Endothelial cell (in vitro differentiated cells): ENCODE results near the gene PTPRT. TPM values are rescaled to one million over a fixed set of nuclear protein-coding genes. Genes with fewer than 3 reads are reported as not detected.

ENCODE experiments used
- DNase-seq: peaks from one replicate; pipeline ENCODE4 v3.0.0; 2021; ENCODE audit warnings: low spot score
- H3K27ac Mint-ChIP-seq: one replicate; pipeline ENCODE4 v1.8.0; 2021; ENCODE audit warnings: mixed read lengths, inconsistent platforms; ENCODE audit not compliant: unreplicated experiment
- H3K27me3 Mint-ChIP-seq: one replicate; pipeline ENCODE4 v1.8.0; 2021; ENCODE audit warnings: mild to moderate bottlenecking, moderate library complexity, mixed read lengths, inconsistent platforms; ENCODE audit not compliant: unreplicated experiment
- H3K36me3 Mint-ChIP-seq: one replicate; pipeline ENCODE4 v1.8.0; 2021; ENCODE audit warnings: mild to moderate bottlenecking, low read depth, mixed read lengths, inconsistent platforms; ENCODE audit not compliant: unreplicated experiment
- H3K4me1 Mint-ChIP-seq: one replicate; pipeline ENCODE4 v1.8.0; 2021; ENCODE audit warnings: mild to moderate bottlenecking, mixed read lengths, inconsistent platforms; ENCODE audit not compliant: unreplicated experiment
- H3K4me3 Mint-ChIP-seq: one replicate; pipeline ENCODE4 v1.8.0; 2021; ENCODE audit warnings: mild to moderate bottlenecking, mixed read lengths, inconsistent platforms; ENCODE audit not compliant: unreplicated experiment
- H3K9me3 Mint-ChIP-seq: one replicate; pipeline ENCODE4 v1.8.0; 2021; ENCODE audit warnings: mixed read lengths, inconsistent platforms; ENCODE audit not compliant: unreplicated experiment
- CTCF ChIP-seq: fragments of 200-600 bp; sonication (generic); IDR thresholded peaks from one replicate; pipeline ENCODE4 v1.5.0; 2021; ENCODE audit warnings: antibody characterized with exemption; ENCODE audit not compliant: unreplicated experiment
- total RNA-seq: library from RNA; stranded (reverse); fragmentation: NEBNext Ultra II Directional; extraction: Animal tissue kit (Norgen Biotek cat#: 25700); gene quantifications from one replicate; pipeline ENCODE4 v1.2.1, GENCODE V29; 2021; ENCODE audit not compliant: unreplicated experiment

The PTPRT gene
- total RNA-seq, 1 donor from 2014 or later = 0.10 TPM

GRCh38 chr20:42204109-42204660 is 985.5 kb downstream of the PTPRT start:
- no peak for DNase-seq
- H3K9me3 Mint-ChIP-seq = peaks cover 29% of the 10 kb centered on the region
- H3K27ac Mint-ChIP-seq = no peak overlapping the region
- H3K4me1 Mint-ChIP-seq = no peaks in the 10 kb centered on the region
- no peak overlapping the region for H3K4me3 Mint-ChIP-seq
- H3K27me3 Mint-ChIP-seq = peaks cover 3% of the 10 kb centered on the region
- peak; percentile 20 for TF ChIP-seq CTCF
- peaks cover 10% of the 10 kb centered on the region for H3K36me3 Mint-ChIP-seq

GRCh38 chr20:42197599-42197998 is 992.1 kb downstream of the PTPRT start:
- Mint-ChIP-seq H3K36me3 (peaks cover 4% of the 10 kb centered on the region), H3K27ac (no peak overlapping the region), H3K4me1 (no peaks in the 10 kb centered on the region), H3K27me3 (no peaks in the 10 kb centered on the region), H3K9me3 (peaks cover 42% of the 10 kb centered on the region), H3K4me3 (no peak overlapping the region)
- no peak for DNase-seq
- no peak for TF ChIP-seq CTCF

- peaks cover 7% of the 10 kb centered on the region for H3K36me3 Mint-ChIP-seq
- TF ChIP-seq CTCF = no peak
- DNase-seq = no peak
- no peak overlapping the region for H3K27ac Mint-ChIP-seq
- H3K4me1 Mint-ChIP-seq = no peaks in the 10 kb centered on the region
- no peaks in the 10 kb centered on the region for H3K27me3 Mint-ChIP-seq
- peaks cover 36% of the 10 kb centered on the region for H3K9me3 Mint-ChIP-seq
- no peak overlapping the region for H3K4me3 Mint-ChIP-seq
Measured at GRCh38 chr20:42193119-42193518, 996.6 kb downstream of the PTPRT start.

DNA sequence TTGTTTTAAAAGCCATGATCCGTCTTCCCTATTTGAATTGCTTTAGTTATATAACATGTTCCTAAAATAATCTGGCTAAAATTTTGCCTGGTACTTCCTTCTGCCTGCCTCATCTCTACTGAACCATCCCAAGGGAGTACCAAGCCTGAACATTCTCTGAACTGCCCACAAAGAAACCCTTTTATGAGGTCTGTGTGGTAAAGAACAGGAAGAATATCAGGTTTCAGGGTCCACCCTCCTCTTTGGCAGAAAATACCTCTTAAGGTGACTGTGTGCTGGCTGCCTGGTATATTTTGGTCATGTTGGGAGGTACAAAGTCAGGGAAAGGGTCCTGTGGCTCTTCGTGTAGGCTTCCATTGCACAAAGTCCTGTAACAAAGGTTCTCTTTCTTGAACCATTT is 997.4 kb downstream of the PTPRT start:
- peaks cover 7% of the 10 kb centered on the region for H3K36me3 Mint-ChIP-seq
- H3K4me3 Mint-ChIP-seq = no peak overlapping the region
- no peak for TF ChIP-seq CTCF
- H3K27me3 Mint-ChIP-seq = no peaks in the 10 kb centered on the region
- no peaks in the 10 kb centered on the region for H3K4me1 Mint-ChIP-seq
- DNase-seq = no peak
- no peak overlapping the region for H3K27ac Mint-ChIP-seq
- peaks cover 29% of the 10 kb centered on the region for H3K9me3 Mint-ChIP-seq

DNA sequence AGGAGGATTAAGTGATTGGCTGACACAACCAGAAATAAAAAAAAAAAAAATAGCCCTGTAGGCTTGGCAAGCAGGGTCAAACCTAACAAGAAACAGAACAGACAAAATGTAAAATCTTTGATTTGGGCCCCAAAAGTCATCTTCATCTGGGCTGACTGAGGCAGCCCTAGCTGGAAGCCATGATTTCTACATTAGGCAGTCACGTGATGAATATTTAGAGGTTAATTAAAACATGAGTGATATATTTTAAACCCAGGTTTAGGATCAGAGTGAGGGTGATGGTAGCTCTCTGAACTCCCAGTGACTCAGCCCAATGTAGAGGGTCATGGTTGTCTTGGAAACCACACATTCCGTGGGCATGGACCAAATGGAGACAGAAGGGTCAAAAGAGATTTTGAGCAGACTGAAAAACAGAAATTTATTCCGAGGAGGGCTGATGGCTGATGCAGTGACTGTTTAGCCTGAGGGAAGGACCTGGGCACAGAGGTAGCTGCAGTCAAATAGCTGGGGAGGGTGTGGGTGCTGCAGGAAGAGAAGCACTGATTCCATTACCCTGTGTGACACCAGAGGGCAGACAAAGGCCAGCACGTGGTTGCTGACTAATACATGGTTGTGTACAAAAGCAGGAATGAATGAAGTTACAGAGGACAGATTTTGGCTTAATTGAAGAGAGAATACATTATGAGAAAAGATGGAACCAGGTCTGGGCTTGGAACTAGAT is 998.4 kb downstream of the PTPRT start:
- H3K9me3 Mint-ChIP-seq = peaks cover 33% of the 10 kb centered on the region
- no peak overlapping the region for H3K27ac Mint-ChIP-seq
- TF ChIP-seq CTCF = no peak
- no peak overlapping the region for H3K4me3 Mint-ChIP-seq
- H3K36me3 Mint-ChIP-seq = peaks cover 7% of the 10 kb centered on the region
- H3K4me1 Mint-ChIP-seq = no peaks in the 10 kb centered on the region
- no peaks in the 10 kb centered on the region for H3K27me3 Mint-ChIP-seq
- DNase-seq = no peak
